K562 (cell line): ENCODE data around the gene ABHD14A. TPM values are rescaled to one million over a fixed set of nuclear protein-coding genes. Genes with fewer than 3 reads are reported as not detected.

Experiments
- CTCFL ChIP-seq: IDR thresholded peaks from 2 replicates; pipeline ENCODE4 v1.6.1; 2011; ENCODE audit warnings: borderline replicate concordance, low read depth, mild to moderate bottlenecking, moderate library complexity, low read length; ENCODE audit not compliant: insufficient read depth, poor library complexity, severe bottlenecking
- ESRRA ChIP-seq: fragments of 450-650 bp; IDR thresholded peaks from 2 replicates; pipeline ENCODE4 v1.6.1; 2014; ENCODE audit warnings: low read depth, mild to moderate bottlenecking, moderate library complexity, borderline replicate concordance
- GABPB1 ChIP-seq: sonication (generic); formaldehyde crosslinking; IDR thresholded peaks from 2 replicates; pipeline ENCODE4 v1.8.0; 2022; ENCODE audit warnings: mild to moderate bottlenecking, missing genetic modification reagents
- MAX ChIP-seq: sonication (generic); formaldehyde crosslinking; IDR thresholded peaks from 2 replicates; pipeline ENCODE4 v1.9.0; 2022; ENCODE audit warnings: mild to moderate bottlenecking, missing genetic modification reagents
- MGA ChIP-seq: fragments of 450-650 bp; IDR thresholded peaks from 2 replicates; pipeline ENCODE4 v1.6.1; 2016; ENCODE audit warnings: mild to moderate bottlenecking, moderate library complexity
- MYNN ChIP-seq, 2 experiments: sonication (generic); formaldehyde crosslinking in 1 of 2; IDR thresholded peaks; 2 replicates each; pipeline versions ENCODE4 v1.5.0 to v1.6.1; 2016 to 2020; ENCODE audit warnings: antibody characterized with exemption in 1 of 2, missing genetic modification reagents in 1 of 2
- NR2C2 ChIP-seq, 2 experiments: fragments of 200-800 bp in 1 of 2; sonication (Bioruptor generic) in 1 of 2; sonication (generic) in 1 of 2; formaldehyde crosslinking in 1 of 2; IDR thresholded peaks; 2 replicates each; pipeline versions ENCODE4 v1.6.1 to v1.8.0; 2016 to 2022; ENCODE audit warnings: mild to moderate bottlenecking in 1 of 2, missing compliant biosample characterization in 1 of 2, missing genetic modification characterization in 1 of 2, missing genetic modification reagents in 1 of 2
- SP1 ChIP-seq: sonication (generic); formaldehyde crosslinking; IDR thresholded peaks from 2 replicates; pipeline ENCODE4 v1.8.1; 2022; ENCODE audit warnings: mild to moderate bottlenecking, missing genetic modification reagents
- ZFX ChIP-seq: sonication (generic); formaldehyde crosslinking; IDR thresholded peaks from 2 replicates; pipeline ENCODE4 v1.8.0; 2022; ENCODE audit warnings: mild to moderate bottlenecking, missing genetic modification reagents, moderate library complexity
- polyA plus RNA-seq, 8 experiments: library from polyadenylated mRNA; depleted of rRNA in 4 of 8; stranded (reverse) in 5 of 8; unstranded in 3 of 8; fragments of >200 nt; fragmentation: Nextera tagmentation in 2 of 8; fragmentation: Illumina TruSeq in 1 of 8; extraction: Ambion mirVana in 2 of 8; extraction: Trizol in 1 of 8; gene quantifications; 2 replicates each; pipeline versions ENCODE4 v1.2.1 to v1.2.3, GENCODE V29; 2011 to 2014; ENCODE audit warnings: inconsistent platforms in 1 of 8, missing spikeins in 1 of 8
- total RNA-seq, 7 experiments: library from RNA; depleted of rRNA in 6 of 7; stranded (reverse); fragments of >200 nt in 6 of 7; fragmentation: Illumina TruSeq in 2 of 7; extraction: Trizol in 2 of 7; gene quantifications; 2 replicates each; pipeline versions ENCODE4 v1.2.1 to v1.2.3, GENCODE V29; 2011 to 2021; ENCODE audit warnings: low replicate concordance in 1 of 7
- TF ChIP-seq, protein P1 (sequence below): fragments of 450-650 bp; formaldehyde crosslinking; IDR thresholded peaks from 2 replicates; pipeline ENCODE4 v1.4.0; 2020; ENCODE audit warnings: mild to moderate bottlenecking, moderate library complexity

ABHD14A gene
- total and polyA plus RNA-seq, 9 of the 15 experiments (the other 6 are each of a cell fraction or from before 2014, with no cell fraction given), result 0.90 to 10.5 (median 8.3) TPM

DNA sequence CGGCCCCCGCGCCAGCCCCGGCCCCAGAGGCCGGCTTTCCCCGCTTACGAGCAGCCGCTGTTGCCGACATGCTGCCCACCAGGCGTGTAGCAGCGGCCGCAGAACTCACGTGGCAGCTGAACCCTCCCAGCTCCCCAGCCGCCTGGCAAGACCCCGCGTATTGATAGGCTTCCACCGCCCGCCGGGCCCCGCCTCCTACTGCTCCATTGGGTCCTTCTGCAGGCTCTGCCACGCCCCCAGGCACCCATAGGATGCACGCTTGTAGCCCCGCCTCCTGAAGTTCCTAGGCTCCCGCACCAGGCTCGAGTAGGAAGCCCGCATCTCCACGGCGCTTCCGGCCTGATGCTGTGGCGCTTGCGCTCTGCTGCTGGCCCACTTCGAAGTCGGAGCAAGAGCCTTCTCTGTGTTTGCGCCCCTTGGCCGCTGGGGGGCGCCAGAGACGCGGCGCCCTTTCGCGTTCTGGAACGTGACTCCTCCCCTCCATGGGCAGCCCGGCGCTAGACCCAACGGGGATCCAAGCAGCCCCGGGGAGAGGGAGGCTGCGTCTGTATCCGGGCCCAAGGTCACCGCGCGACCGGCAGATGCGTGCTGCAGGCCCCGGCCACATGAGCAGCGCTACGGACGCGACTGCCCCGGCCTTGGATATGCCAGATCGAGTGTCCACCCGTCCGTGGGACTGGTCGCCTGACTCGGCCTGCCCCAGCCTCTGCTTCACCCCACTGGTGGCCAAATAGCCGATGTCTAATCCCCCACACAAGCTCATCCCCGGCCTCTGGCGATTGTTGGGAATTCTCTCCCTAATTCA lies 32.9 kb upstream of the ABHD14A start, which contains the start of the genes PARP3 and RRP9 (continued):
- TF ChIP-seq MAX (CRISPR knock-in tag) (peak; percentile 86), MGA (peak; percentile 74), SP1 (CRISPR knock-in tag) (peak; percentile 98), ESRRA (peak; percentile 94), ZFX (peak; percentile 94), MYNN (IDR thresholded peaks at IDR 0.05) (peak; percentile 26; the same call in 1 of the 2 replicates), MYNN (CRISPR knock-in tag; IDR thresholded peaks at IDR 0.05) (no peak), CTCFL (peak; percentile 72), NR2C2 (CRISPR knock-in tag; IDR thresholded peaks at IDR 0.05) (no peak), NR2C2 (tag; IDR thresholded peaks at IDR 0.05) (peak; percentile 95), GABPB1 (CRISPR knock-in tag) (peak; percentile 87)
- TF ChIP-seq, protein P1, sequence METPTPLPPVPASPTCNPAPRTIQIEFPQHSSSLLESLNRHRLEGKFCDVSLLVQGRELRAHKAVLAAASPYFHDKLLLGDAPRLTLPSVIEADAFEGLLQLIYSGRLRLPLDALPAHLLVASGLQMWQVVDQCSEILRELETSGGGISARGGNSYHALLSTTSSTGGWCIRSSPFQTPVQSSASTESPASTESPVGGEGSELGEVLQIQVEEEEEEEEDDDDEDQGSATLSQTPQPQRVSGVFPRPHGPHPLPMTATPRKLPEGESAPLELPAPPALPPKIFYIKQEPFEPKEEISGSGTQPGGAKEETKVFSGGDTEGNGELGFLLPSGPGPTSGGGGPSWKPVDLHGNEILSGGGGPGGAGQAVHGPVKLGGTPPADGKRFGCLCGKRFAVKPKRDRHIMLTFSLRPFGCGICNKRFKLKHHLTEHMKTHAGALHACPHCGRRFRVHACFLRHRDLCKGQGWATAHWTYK (CRISPR knock-in tag), result peak; percentile 50; the same call in 1 of the 2 replicates
